Tibial nerve (tissue), 4 donors: ENCODE measurements around the gene ARPC1B. TPM values are rescaled to one million over a fixed set of nuclear protein-coding genes. Genes with fewer than 3 reads are reported as not detected.
"Not testable (repeated sequence)": the region's sequence is repeated elsewhere in the genome, so short reads cannot be mapped to it uniquely, and the experiment has no call there.

Source experiments
- DNase-seq, 2 donors: peaks; one replicate each; pipeline ENCODE4 v3.0.0-alpha.2; 2019; ENCODE audit warnings: low spot score in 2 of 2
- H3K27ac ChIP-seq, 4 donors: fragments of 200-600 bp; sonication (generic) in 3 of 4; one replicate each; pipeline ENCODE4 v1.5.1; 2017 to 2019; ENCODE audit warnings: mild to moderate bottlenecking in 1 of 4
- H3K27me3 ChIP-seq, 2 donors: fragments of 200-600 bp; sonication (generic) in 1 of 2; one replicate each; pipeline versions ENCODE4 v1.5.1 to v1.6.0; 2017 to 2019
- H3K36me3 ChIP-seq, 3 donors: fragments of 200-600 bp; sonication (generic); one replicate each; pipeline ENCODE4 v1.5.1; 2018 to 2019
- H3K4me1 ChIP-seq, 4 donors: fragments of 200-600 bp; sonication (generic) in 3 of 4; one replicate each; pipeline ENCODE4 v1.5.1; 2017 to 2019
- H3K4me3 ChIP-seq, 4 donors: fragments of 200-600 bp; sonication (generic) in 3 of 4; one replicate each; pipeline ENCODE4 v1.5.1; 2017 to 2019; ENCODE audit warnings: mild to moderate bottlenecking in 1 of 4, moderate library complexity in 1 of 4
- H3K9me3 ChIP-seq, 4 donors: fragments of 200-600 bp; sonication (generic) in 3 of 4; one replicate each; pipeline ENCODE4 v1.5.1; 2017 to 2019
- CTCF ChIP-seq, 5 experiments: fragments of 200-600 bp in 3 of 5; fragments of 450-650 bp in 2 of 5; sonication (generic) in 3 of 5; IDR thresholded peaks; one replicate each; pipeline ENCODE4 v1.5.1; 2016 to 2019; ENCODE audit warnings: antibody characterized with exemption in 5 of 5, mild to moderate bottlenecking in 3 of 5, moderate library complexity in 2 of 5
- EP300 ChIP-seq, 2 donors: sonication (generic); formaldehyde crosslinking; IDR thresholded peaks; one replicate each; pipeline ENCODE4 v1.6.1; 2017; ENCODE audit warnings: antibody characterized with exemption in 2 of 2, mild to moderate bottlenecking in 1 of 2
- POLR2A ChIP-seq, 2 donors: fragments of 450-650 bp; IDR thresholded peaks; one replicate each; pipeline ENCODE4 v1.6.1; 2017; ENCODE audit warnings: antibody characterized with exemption in 2 of 2, mild to moderate bottlenecking in 2 of 2, moderate library complexity in 2 of 2
- WGBS, 2 donors: methylation state at CpG; one replicate each; pipeline ENCODE4 v1.1.5; 2018; 5-methylcytosine and 5-hydroxymethylcytosine counted together
- total RNA-seq, 4 donors: library from RNA; depleted of rRNA; stranded (reverse); fragments of >200 nt; gene quantifications; one replicate each; pipeline ENCODE4 v1.1.0, GENCODE V29; 2016

The ARPC1B gene
- total RNA-seq, 4 donors from 2014 or later = 178 to 337 (median 306) TPM

GRCh38 chr7:99429756-99430155, 55.2 kb downstream of the ARPC1B start:
- Histone ChIP-seq H3K27ac (no peak overlapping the region), H3K4me3 (no peak overlapping the region), H3K4me1 (no peaks in the 10 kb centered on the region), H3K9me3 (no peaks in the 10 kb centered on the region), H3K36me3 (peaks cover 0 to 92% (median 21%) of the 10 kb centered on the region in 3 donors), H3K27me3 (no peaks in the 10 kb centered on the region)
- no peak for DNase-seq
- TF ChIP-seq POLR2A (IDR thresholded peaks at IDR 0.05) (no peak), EP300 (IDR thresholded peaks at IDR 0.05) (no peak), CTCF (IDR thresholded peaks at IDR 0.05) (no peak)
- WGBS, 2 donors = 82 to 90% methylated on average over 3 to 8 of the region's 8 CpGs

GRCh38 chr7:99431756-99432540, 57.4 kb downstream of the ARPC1B start:
- DNase-seq, H3K27ac ChIP-seq, H3K27me3 ChIP-seq, H3K4me3 ChIP-seq, H3K9me3 ChIP-seq, H3K4me1 ChIP-seq: not testable (repeated sequence)
- peaks cover 0 to 83% (median 15%) of the 10 kb centered on the region in 3 donors for H3K36me3 ChIP-seq
- WGBS, 2 donors = 86 to 92% methylated on average over 13 of the region's 13 CpGs

GRCh38 chr7:99433158-99433557, 58.6 kb downstream of the ARPC1B start:
- TF ChIP-seq POLR2A (IDR thresholded peaks at IDR 0.05) (no peak), CTCF (IDR thresholded peaks at IDR 0.05) (no peak), EP300 (IDR thresholded peaks at IDR 0.05) (no peak)
- H3K4me1 ChIP-seq = peaks cover 0 to 18% (median 6%) of the 10 kb centered on the region in 4 donors
- H3K9me3 ChIP-seq = no peaks in the 10 kb centered on the region
- DNase-seq = no peak
- H3K36me3 ChIP-seq = peaks cover 0 to 77% (median 15%) of the 10 kb centered on the region in 3 donors
- H3K27ac ChIP-seq = no peak overlapping the region
- no peaks in the 10 kb centered on the region for H3K27me3 ChIP-seq
- WGBS, 2 donors = 93 to 95% methylated on average over 3 to 9 of the region's 9 CpGs
- H3K4me3 ChIP-seq = no peak overlapping the region

- DNase-seq = no peak
- TF ChIP-seq CTCF (IDR thresholded peaks at IDR 0.05) (no peak), POLR2A (IDR thresholded peaks at IDR 0.05) (no peak), EP300 (IDR thresholded peaks at IDR 0.05) (no peak)
- H3K4me3 ChIP-seq = peak overlapping the region; percentile 83 to 99 (median 99)
- peaks cover 0 to 55% (median 29%) of the 10 kb centered on the region in 4 donors for H3K4me1 ChIP-seq
- H3K36me3 ChIP-seq = peaks cover 0 to 32% (median 4%) of the 10 kb centered on the region in 3 donors
- H3K27ac ChIP-seq = peak overlapping the region; percentile 78 to 95 (median 88)
- H3K27me3 ChIP-seq = no peaks in the 10 kb centered on the region
- WGBS, 2 donors = 19 to 25% methylated on average over 14 to 16 of the region's 20 CpGs
- H3K9me3 ChIP-seq = no peaks in the 10 kb centered on the region
These were observed 63.5 kb downstream of the ARPC1B start for GRCh38 chr7:99437946-99438572.

GRCh38 chr7:99438573-99439480, 64.3 kb downstream of the ARPC1B start, which contains the start of the genes CPSF4 and PTCD1:
CPSF4 (plus strand) TSS chr7:99438943; CDS start chr7:99439083, 140 bp downstream.
PTCD1 (minus strand) TSS chr7:99438798; CDS start chr7:99435242, 3,556 bp downstream.
- peaks cover 0 to 32% (median 0%) of the 10 kb centered on the region in 3 donors for H3K36me3 ChIP-seq
- peak in 1 of 2 donors; percentile 88 for TF ChIP-seq EP300 (IDR thresholded peaks at IDR 0.05)
- TF ChIP-seq CTCF (IDR thresholded peaks at IDR 0.05) = peak in 2 of 5 experiments; percentile 13 to 60
- TF ChIP-seq POLR2A (IDR thresholded peaks at IDR 0.05) = peak in 1 of 2 donors; percentile 54
- no peaks in the 10 kb centered on the region for H3K9me3 ChIP-seq
- peak within 1 kb of the TSS; percentile 83 to 99 (median 99) for H3K4me3 ChIP-seq
- H3K27ac ChIP-seq = peak within 1 kb of the TSS; percentile 78 to 96 (median 88)
- peak; percentile 82 for DNase-seq
- peaks cover 0 to 59% (median 29%) of the 10 kb centered on the region in 4 donors for H3K4me1 ChIP-seq
- H3K27me3 ChIP-seq = no peaks in the 10 kb centered on the region
- 0 to 1% methylated on average over 17 to 32 of the region's 89 CpGs for WGBS, 2 donors
